Measurements from ENCODE around the gene CLDN11.

Gene CLDN11

DNA sequence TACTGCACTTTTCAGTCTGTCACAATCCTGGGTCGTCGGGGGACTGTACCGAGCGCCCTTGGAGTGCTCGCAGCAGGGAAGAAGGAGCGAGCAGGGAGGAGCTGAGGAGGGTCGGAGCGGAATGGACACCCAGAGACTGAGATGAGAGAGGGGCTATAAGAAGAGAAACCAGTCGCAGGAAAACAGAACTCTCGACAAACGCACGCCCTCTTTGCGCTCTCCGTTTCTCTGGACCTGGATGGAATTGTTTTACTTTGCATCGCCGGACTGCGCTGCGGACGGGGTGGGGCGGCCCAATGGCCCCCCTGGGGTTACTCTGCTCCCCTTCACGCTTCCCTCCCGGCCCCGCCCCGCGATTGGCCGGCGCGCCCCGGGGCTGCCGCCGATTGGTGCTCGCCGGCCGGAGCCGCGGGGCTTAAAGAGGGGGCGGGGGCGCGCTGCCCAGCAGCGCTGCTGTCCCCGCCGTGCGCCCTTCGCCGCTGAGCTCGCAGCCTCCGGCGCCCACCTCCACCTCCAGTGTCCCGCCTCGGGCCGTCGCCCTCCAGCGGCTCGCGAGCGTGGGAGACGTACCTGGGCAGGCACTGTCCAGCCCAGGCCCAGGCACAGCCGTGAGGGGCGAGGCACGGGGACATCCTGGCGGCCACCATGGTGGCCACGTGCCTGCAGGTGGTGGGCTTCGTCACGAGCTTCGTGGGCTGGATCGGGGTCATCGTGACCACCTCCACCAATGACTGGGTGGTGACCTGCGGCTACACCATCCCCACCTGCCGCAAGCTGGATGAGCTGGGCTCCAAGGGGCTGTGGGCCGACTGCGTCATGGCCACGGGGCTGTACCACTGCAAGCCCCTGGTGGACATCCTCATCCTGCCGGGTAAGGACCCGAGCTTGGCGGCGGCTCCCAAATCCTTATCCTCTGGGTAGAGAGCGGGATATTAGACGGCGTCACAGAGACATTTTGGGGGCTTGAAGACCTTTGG, at the start of gene CLDN11:
TSS of gene CLDN11 (plus strand) at position 447 of the 977 bp plus-strand sequence. CDS start at position 646, 199 bp downstream.
- no peak for DNase-seq (ENCODE audit: low read depth in 2 of 2)

- no peak for DNase-seq (ENCODE audit: low read depth in 2 of 2)
Measured at GRCh38 chr3:170368921-170369320, 49.7 kb upstream of the CLDN11 start.

DNA sequence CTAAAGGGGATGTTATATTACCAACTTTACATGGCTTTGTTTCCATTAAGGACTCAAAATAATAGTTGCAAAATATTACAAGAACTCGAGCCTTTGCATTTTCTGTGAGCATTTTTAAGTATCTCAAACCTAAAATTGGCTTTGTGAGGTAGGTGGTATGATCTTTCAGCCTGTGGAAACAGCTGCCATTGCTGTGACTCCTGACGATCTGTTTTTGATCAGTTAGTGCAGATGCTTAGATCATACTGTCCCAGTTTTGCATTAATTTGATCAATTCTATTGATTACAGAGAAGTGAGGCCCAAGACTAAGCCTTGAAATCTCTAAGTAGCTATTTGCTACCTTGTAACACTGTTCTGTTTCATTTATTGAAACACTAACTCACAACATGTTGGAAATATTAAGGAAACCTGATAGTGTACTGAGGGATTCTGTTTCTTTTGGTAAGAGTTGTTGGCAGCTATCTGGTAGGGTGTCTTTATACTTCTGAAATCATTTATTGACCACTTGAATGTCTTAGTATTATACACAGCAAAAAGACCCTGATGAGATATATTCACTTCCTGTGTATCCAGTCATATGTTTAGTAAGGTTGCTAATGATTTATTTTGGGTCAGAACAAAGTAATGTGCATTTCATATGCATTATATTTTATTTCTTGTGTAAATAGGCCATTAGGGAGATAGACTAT, 46.3 kb upstream of the CLDN11 start:
- DNase-seq (ENCODE audit: low read depth in 2 of 2) = no peak

DNA sequence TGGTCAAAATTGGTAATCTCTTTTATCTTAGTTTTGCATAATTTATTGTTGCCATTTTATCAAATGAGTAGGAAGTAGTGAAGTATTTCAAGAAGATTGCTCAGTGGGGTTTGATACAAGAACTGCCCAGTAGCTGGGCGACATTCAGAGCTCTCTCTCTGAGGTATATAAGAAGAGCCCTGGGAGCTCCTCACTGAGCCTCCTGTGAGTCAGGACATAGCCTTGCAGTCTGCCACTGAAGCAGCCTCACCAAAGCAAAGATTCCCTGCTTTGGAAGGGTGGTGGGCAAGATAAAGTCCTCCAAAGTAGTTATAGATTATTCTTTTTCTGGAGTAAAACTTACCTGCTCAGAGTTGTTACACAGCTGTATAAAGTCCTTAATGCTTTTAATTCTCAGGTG, 35.1 kb upstream of the CLDN11 start:
- DNase-seq (ENCODE audit: low read depth in 2 of 2) = no peak

- DNase-seq (ENCODE audit: low read depth in 2 of 2) = no peak
Measured at GRCh38 chr3:170386468-170386867, 32.2 kb upstream of the CLDN11 start.

DNA sequence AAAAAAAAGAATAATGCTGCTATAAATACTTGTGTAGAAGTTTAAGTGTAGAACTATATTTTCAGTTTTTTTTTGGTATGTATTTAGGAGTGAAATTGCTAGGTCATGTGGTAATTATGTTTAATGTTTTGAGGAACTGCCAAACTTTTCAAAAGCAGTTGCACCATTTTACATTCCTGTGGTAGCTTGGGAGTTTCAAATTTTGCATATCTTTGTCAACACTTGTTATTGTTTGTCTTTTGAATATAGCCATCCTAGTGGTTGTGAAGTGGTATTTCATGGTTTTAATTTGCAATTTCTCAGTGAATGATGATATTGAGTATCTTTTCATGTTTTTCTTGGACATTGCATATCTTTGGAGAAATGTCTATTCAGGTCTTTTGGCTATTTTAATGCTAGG, 30.7 kb upstream of the CLDN11 start:
- no peak for DNase-seq (ENCODE audit: low read depth in 2 of 2)

GRCh38 chr3:170391108-170391507, 27.6 kb upstream of the CLDN11 start:
- no peak for DNase-seq (ENCODE audit: low read depth in 2 of 2)

GRCh38 chr3:170397685-170398084, 21.0 kb upstream of the CLDN11 start:
- DNase-seq (ENCODE audit: low read depth in 2 of 2) = no peak

GRCh38 chr3:170405101-170405500, 13.6 kb upstream of the CLDN11 start:
- DNase-seq (ENCODE audit: low read depth in 2 of 2) = no peak

DNA sequence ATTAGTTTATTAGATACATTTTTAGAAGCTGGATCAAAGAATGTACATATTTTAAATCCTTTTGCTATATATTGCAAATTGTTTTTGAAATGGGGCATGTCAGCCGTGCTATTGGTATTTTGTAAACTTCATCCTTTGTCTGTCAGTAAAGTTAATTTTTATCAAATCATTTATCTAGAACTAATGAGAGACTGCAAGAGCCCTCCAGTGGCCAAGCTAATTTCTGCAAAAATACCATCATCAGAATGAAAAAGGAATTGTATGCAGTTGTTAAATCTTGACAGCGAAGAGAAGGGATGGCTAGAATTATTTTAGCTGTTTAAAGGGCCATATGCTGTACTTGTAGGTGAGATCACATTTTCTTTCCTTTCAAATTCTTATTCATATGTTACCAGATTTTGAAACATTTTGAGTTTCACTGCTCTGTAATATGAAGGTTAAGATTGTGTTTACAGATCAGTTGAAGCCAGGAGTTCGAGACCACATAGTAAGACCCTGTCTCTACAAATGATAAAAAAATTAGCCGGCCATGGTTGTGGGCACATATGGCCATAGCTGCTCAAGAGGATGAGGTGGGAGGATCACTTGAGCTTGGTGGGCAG, 8.1 kb upstream of the CLDN11 start:
- no peak for DNase-seq (ENCODE audit: low read depth in 2 of 2)

GRCh38 chr3:170413291-170413690, 5.4 kb upstream of the CLDN11 start:
- DNase-seq (ENCODE audit: low read depth in 2 of 2) = no peak

DNA sequence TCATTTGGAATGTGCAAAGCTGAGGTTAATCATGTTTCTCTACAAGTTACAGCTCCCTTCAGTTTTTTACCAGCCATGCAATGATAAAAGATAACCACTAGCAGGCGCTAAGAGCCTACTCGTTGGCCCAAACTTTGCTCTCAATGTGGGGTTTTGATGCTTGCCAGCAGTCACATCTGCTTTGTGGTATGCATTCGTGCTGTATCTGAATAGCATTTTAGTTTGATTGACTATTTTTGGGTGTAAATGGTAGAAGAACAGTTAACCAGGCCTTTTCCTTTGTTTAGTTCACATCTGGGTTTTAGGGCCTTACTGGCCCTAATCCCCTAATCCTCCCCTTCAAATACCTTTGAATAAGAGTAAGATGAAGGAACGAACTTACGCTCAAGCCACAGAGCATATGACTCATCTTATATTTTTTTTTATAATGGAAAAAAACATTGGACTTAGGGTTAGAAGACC, 4.4 kb upstream of the CLDN11 start:
- DNase-seq (ENCODE audit: low read depth in 2 of 2) = no peak

DNA sequence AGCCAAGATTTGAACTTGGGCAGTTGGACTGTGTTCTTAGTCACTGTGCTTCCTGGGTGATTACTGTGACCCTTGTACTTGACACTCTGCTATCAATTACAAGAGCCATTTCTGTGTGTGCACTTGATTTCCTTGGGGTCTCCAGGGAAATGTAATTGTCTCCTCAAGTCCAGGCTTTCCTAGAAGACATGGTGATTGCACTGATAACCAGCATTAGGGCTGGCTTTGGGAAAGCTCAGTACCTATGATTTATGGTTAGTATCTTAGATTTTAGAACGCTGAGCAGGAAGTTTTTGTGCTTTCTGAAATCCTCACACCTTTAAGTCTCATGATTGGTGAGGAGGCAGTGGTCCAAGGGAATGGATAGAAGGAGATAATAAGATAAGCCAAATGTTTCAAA, 1.6 kb upstream of the CLDN11 start:
- DNase-seq (ENCODE audit: low read depth in 2 of 2) = no peak

- DNase-seq (ENCODE audit: low read depth in 2 of 2) = no peak
Measured at GRCh38 chr3:170419557-170420087, 954 bp downstream of the CLDN11 start.

GRCh38 chr3:170420307-170420821, 1.7 kb downstream of the CLDN11 start:
- no peak for DNase-seq (ENCODE audit: low read depth in 2 of 2)

DNA sequence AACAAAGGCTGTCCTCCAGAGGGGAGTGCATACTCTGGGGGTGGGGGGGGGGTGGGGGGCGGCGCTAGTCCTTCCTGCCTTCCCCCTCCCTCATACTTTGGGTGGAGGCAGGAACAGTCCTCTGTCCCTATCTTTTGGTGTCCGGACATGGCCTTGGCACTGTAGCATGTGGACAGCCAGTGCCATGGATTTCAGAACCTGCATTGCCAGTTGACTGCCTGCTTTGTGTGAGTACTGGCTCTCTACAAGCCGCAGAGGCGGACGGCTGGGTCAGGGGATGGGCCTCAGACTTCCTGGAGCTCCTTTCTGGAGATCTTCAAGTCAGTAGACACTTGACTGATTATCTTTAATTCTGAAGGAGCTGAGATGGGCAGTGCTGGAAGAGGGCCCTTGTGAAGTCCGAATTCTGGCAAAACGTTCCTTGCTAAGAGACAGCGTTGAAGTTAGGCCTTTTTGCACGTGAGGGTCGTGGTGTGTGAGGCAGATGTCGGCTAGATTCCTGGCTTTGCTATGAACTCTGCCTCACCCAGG, 2.5 kb downstream of the CLDN11 start:
- DNase-seq (ENCODE audit: low read depth in 2 of 2) = no peak

DNA sequence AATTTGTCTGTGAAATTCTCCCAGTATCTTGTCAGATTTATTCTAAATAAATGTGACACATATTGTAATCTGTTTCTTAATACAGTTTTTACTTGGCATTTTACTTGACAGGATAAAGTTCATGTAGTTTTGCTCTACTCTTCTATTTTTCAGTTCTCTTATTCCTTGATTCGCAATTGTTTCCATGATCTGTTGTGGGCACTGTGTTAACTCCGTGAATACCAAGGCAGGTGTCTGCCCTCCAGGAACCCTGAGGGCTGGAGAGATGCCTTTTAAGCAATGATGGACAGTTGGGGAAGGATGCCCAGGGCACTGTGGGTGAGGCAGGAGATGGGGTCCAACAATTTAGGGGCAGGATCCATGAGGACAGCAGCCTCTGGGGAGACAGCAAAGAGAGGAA, 3.1 kb downstream of the CLDN11 start:
- DNase-seq (ENCODE audit: low read depth in 2 of 2) = no peak

GRCh38 chr3:170423001-170423615, 4.4 kb downstream of the CLDN11 start:
- no peak for DNase-seq (ENCODE audit: low read depth in 2 of 2)

DNA sequence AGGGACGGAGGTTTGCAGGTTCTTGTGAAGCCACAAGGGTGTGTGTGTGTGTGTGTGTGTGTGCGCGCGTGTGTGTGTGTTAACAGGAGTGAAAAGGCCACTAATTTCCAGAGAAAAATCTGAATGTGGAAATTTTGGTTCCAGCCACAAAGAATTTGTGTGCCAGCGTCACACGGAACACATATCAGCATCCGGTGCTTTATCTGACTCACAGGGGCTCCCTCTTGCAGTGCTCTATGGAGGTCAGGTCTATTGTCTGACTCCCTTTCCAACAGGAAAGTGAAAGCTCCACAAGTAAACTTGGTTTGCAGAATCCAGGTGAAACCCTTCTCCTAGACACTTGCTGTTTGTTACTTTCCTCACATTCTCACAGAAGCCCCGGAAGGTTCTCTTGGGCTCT, 6.2 kb downstream of the CLDN11 start:
- DNase-seq (ENCODE audit: low read depth in 2 of 2) = no peak

- DNase-seq (ENCODE audit: low read depth in 2 of 2) = no peak
Measured at GRCh38 chr3:170425491-170426239, 7.0 kb downstream of the CLDN11 start.

All from stimulated activated CD4-positive, alpha-beta T cell treated with anti-CD3 and anti-CD28 coated beads, Interleukin-4, amount 100 ng/mL, for 48 hours (primary cell).